K562 (cell line): ENCODE results near the gene TECPR2. TPM values are rescaled to one million over a fixed set of nuclear protein-coding genes. Genes with fewer than 3 reads are reported as not detected.

ENCODE experiments used
- ATAC-seq: fragments of 200-7000 bp; cut with Tn5 transposase; 3 replicates; pipeline ENCODE4 v1.9.1; 2020; ENCODE audit warnings: moderate library complexity
- BruUV-seq: library from RNA; stranded (reverse); fragments of 400-500 nt; replicated peaks from 2 replicates; lab custom pipeline; 2021; lab: Mats Ljungman, UMichigan
- CTCF ChIA-PET: fragments of 300-600 bp; formaldehyde crosslinking; extraction: SDS; loops from one replicate; lab custom pipeline; 2021; ENCODE audit warnings: low intra/inter-chr PET ratio; lab: Yijun Ruan, JAX
- POLR2A ChIA-PET: fragments of 300-600, 350-650 bp; sonication (Branson Sonifier 250); formaldehyde crosslinking; extraction: SDS; loops from one replicate; lab custom pipeline; 2021; ENCODE audit warnings: antibody characterized with exemption, inconsistent platforms; lab: Yijun Ruan, JAX
- DNase-seq, 4 experiments: peaks; one replicate each; pipeline versions ENCODE4 v3.0.0 to v3.0.0-alpha.2; 2011 to 2018; ENCODE audit warnings: low spot score in 3 of 4, mixed read lengths in 3 of 4; ENCODE audit errors: extremely low read depth in 1 of 4
- FAIRE-seq: peaks from 2 replicates; lab custom pipeline; 2011; peaks lifted over from hg19 to GRCh38; lab: Jason Lieb, UNC
- H2AFZ ChIP-seq: 2 replicates; pipeline ENCODE4 v1.6.0; 2011; ENCODE audit warnings: low read depth, low read length, control low read depth, inconsistent platforms
- H3K27ac ChIP-seq: fragments of 200-600 bp; 3 replicates; pipeline ENCODE4 v1.8.0; 2011; ENCODE audit warnings: low read depth, mild to moderate bottlenecking, control low read depth, inconsistent platforms, low read length, moderate library complexity, mixed read lengths; ENCODE audit errors: extremely low read depth
- H3K27me3 ChIP-seq, 2 experiments: fragments of 300-600 bp in 1 of 2; 2 replicates in 1 of 2; 3 replicates in 1 of 2; pipeline versions ENCODE4 v1.6.0 to v1.8.0; 2011; ENCODE audit warnings: inconsistent platforms in 2 of 2, low read length in 2 of 2, mild to moderate bottlenecking in 1 of 2, mixed read lengths in 1 of 2, moderate library complexity in 1 of 2; ENCODE audit not compliant: control insufficient read depth in 2 of 2, insufficient read depth in 2 of 2
- H3K36me3 ChIP-seq: fragments of 300-600 bp; 3 replicates; pipeline ENCODE4 v1.8.0; 2011; ENCODE audit warnings: mild to moderate bottlenecking, low read length, inconsistent platforms; ENCODE audit not compliant: control insufficient read depth, insufficient read depth
- H3K4me1 ChIP-seq, 2 experiments: fragments of 200-600 bp in 1 of 2; replicated peaks in 1 of 2; 2 replicates in 1 of 2; 3 replicates in 1 of 2; pipeline versions ENCODE4 v1.5.1 to v1.8.0; 2011; ENCODE audit warnings: inconsistent platforms in 2 of 2, low read length in 2 of 2, mild to moderate bottlenecking in 1 of 2, mixed read lengths in 1 of 2, moderate library complexity in 1 of 2; ENCODE audit not compliant: control insufficient read depth in 2 of 2, insufficient read depth in 2 of 2
- H3K4me2 ChIP-seq: 2 replicates; pipeline ENCODE4 v1.6.1; 2011; ENCODE audit warnings: low read length, control low read depth, inconsistent platforms, mixed read lengths; ENCODE audit not compliant: insufficient read depth
- H3K4me3 ChIP-seq: fragments of 200-600 bp; sonication (generic), shearing (Covaris generic); 2 replicates; pipeline ENCODE4 v1.5.1; 2016; ENCODE audit warnings: control low read depth, inconsistent platforms
- H3K79me2 ChIP-seq: fragments of 200-600 bp; 3 replicates; pipeline ENCODE4 v1.8.0; 2011; ENCODE audit warnings: low read length, inconsistent platforms; ENCODE audit not compliant: control insufficient read depth, insufficient read depth
- H3K9ac ChIP-seq, 2 experiments: 2 replicates each; pipeline versions ENCODE4 v1.6.0 to v1.6.1; 2011; ENCODE audit warnings: low read depth in 2 of 2, low read length in 2 of 2, control low read depth in 1 of 2, inconsistent platforms in 1 of 2, mild to moderate bottlenecking in 1 of 2, mixed read lengths in 1 of 2; ENCODE audit not compliant: insufficient read depth in 1 of 2
- H3K9me1 ChIP-seq: one replicate; pipeline ENCODE4 v1.6.0; 2011; ENCODE audit warnings: inconsistent platforms, mild to moderate bottlenecking, low read length, moderate library complexity; ENCODE audit not compliant: control insufficient read depth, insufficient read depth
- H3K9me3 ChIP-seq: replicated peaks from 2 replicates; pipeline ENCODE4 v1.5.1; 2011; ENCODE audit warnings: low read depth, low read length, inconsistent platforms; ENCODE audit not compliant: control insufficient read depth, insufficient read depth
- H4K20me1 ChIP-seq: replicated peaks from 2 replicates; pipeline ENCODE4 v1.6.1; 2011; ENCODE audit warnings: low read length, inconsistent platforms, mixed read lengths; ENCODE audit not compliant: control insufficient read depth, insufficient read depth
- C11orf30 ChIP-seq: fragments of 450-650 bp; IDR thresholded peaks from 2 replicates; pipeline ENCODE4 v1.6.1; 2016; ENCODE audit warnings: low read depth, mild to moderate bottlenecking
- PHTF2 ChIP-seq: fragments of 250-450 bp; sonication (Bioruptor Pico); IDR thresholded peaks from 2 replicates; pipeline ENCODE4 v1.5.0; 2021; ENCODE audit warnings: mild to moderate bottlenecking
- ZNF316 ChIP-seq: fragments of 450-650 bp; IDR thresholded peaks from 2 replicates; pipeline ENCODE4 v1.6.1; 2016
- WGBS: fragments of 100-300 bp; shearing (Covaris generic); methylation state at CpG from one replicate; pipeline ENCODE4 v1.1.6; 2016; ENCODE audit warnings: low coverage, mixed read lengths; ENCODE audit not compliant: insufficient coverage; ENCODE audit errors: missing lambda C conversion rate; 5-methylcytosine and 5-hydroxymethylcytosine counted together
- in situ Hi-C: fragments of 300-500 bp; cut with MboI; formaldehyde crosslinking; loops from 4 replicates; pipeline ENCODE4 v1.15.0; 2018; ENCODE audit warnings: inconsistent platforms, mixed read lengths
- intact Hi-C: fragments of 100-400 bp; cut with micrococcal nuclease; formaldehyde crosslinking; loops from 2 replicates; pipeline ENCODE4 v1.14.2; 2022
- polyA plus RNA-seq, 8 experiments: library from polyadenylated mRNA; depleted of rRNA in 4 of 8; stranded (reverse) in 5 of 8; unstranded in 3 of 8; fragments of >200 nt; fragmentation: Nextera tagmentation in 2 of 8; fragmentation: Illumina TruSeq in 1 of 8; extraction: Ambion mirVana in 2 of 8; extraction: Trizol in 1 of 8; gene quantifications; 2 replicates each; pipeline versions ENCODE4 v1.2.1 to v1.2.3, GENCODE V29; 2011 to 2014; ENCODE audit warnings: inconsistent platforms in 1 of 8, missing spikeins in 1 of 8
- total RNA-seq, 7 experiments: library from RNA; depleted of rRNA in 6 of 7; stranded (reverse); fragments of >200 nt in 6 of 7; fragmentation: Illumina TruSeq in 2 of 7; extraction: Trizol in 2 of 7; gene quantifications; 2 replicates each; pipeline versions ENCODE4 v1.2.1 to v1.2.3, GENCODE V29; 2011 to 2021; ENCODE audit warnings: low replicate concordance in 1 of 7

TECPR2 gene
- total and polyA plus RNA-seq, 9 of the 15 experiments (the other 6 are each of a cell fraction or from before 2014, with no cell fraction given), result 0.04 to 3.0 (median 0.83) TPM

DNA sequence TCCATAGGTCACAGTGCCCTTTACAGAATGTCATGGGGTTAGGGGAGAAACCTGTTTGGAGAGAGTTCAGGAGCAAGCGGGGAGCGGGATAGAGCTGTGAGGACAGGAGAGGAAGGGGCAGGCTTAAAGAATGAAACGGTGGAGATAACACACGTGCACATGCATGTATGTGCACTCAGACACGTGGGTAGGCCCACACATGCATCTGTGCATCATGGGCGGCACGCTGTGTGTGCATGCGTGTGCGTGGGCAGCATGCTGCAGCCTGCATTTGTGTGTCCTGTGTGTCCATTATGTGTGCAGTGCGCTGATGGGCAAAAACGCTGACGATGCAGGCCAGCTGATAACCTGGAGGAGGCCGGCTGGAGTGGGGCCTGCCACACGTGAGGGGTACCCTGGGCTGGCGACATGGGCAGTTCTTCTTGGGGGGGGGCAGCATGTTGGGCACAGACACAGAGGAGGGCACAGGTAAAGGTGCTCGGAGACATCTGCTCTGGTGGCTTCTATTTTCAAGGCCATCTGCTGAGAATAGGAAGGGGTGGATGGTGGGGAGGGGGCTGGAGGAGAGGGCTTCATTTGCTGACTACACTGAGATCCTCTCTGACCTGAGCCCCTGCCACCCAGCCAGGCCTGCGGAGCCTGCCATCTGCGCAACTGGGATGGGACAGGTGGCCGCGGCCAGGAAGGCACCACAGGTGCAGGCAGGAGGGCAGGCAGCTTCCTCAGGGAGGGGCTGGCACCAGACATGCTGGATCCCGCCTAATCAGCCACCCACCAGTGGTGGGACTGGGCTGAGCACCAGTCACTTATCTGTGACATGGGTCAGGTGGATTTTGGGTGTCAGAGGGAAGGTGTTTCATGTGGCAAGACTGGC lies 151.4 kb downstream of the TECPR2 start:
- ChIA-PET CTCF (no interaction called here), POLR2A (interaction anchor here (0.6 kb wide), 1 partner anchor 701 kb away, joined by 5 read pairs; no protein-coding TSS in a partner anchor)
- ATAC-seq (no peak), FAIRE-seq (no peak), DNase-seq (no peak)
- BruUV-seq, result no TSS peak
- Histone ChIP-seq H3K9ac (peak overlapping the region in 1 of 2 experiments; percentile 45; a peak in 1 of 4 replicates), H3K9me3 (no peaks in the 10 kb centered on the region), H3K27me3 (no peaks in the 10 kb centered on the region), H3K4me1 (peaks cover 8 to 45% of the 10 kb centered on the region in 2 experiments; a peak in 4 of 5 replicates), H3K36me3 (no peaks in the 10 kb centered on the region), H3K9me1 (no peaks in the 10 kb centered on the region), H2AFZ (no peak overlapping the region), H3K4me2 (no peak overlapping the region), H3K79me2 (peaks cover 1% of the 10 kb centered on the region; the same call in 2 of the 3 replicates), H4K20me1 (no peaks in the 10 kb centered on the region), H3K4me3 (no peak overlapping the region), H3K27ac (no peak overlapping the region)
- WGBS, result 53% methylated on average over 13 of the region's 21 CpGs
- intact Hi-C loops, result no loop called here
- no peak for TF ChIP-seq PHTF2 (CRISPR knock-in tag)
- peak; percentile 56 for TF ChIP-seq ZNF316
- TF ChIP-seq C11orf30, result peak; percentile 34
- in situ Hi-C loops, result loop anchor here (10.0 to 25.0 kb wide), 2 partner anchors 189 to 398 kb away; partner anchors contain the start of gene AMN
